Lower leg skin (tissue), 3 donors: Measurements from ENCODE around the gene TULP4.

ENCODE experiments used
- CTCF ChIP-seq, 3 donors: fragments of 450-650 bp; IDR thresholded peaks; one replicate each; pipeline ENCODE4 v1.5.1; 2016; ENCODE audit warnings: antibody characterized with exemption in 3 of 3, mild to moderate bottlenecking in 3 of 3, moderate library complexity in 2 of 3
- POLR2A ChIP-seq, 2 donors: fragments of 450-650 bp; IDR thresholded peaks; one replicate each; pipeline ENCODE4 v1.6.1; 2016 to 2017; ENCODE audit warnings: antibody characterized with exemption in 2 of 2, mild to moderate bottlenecking in 1 of 2, moderate library complexity in 1 of 2

DNA sequence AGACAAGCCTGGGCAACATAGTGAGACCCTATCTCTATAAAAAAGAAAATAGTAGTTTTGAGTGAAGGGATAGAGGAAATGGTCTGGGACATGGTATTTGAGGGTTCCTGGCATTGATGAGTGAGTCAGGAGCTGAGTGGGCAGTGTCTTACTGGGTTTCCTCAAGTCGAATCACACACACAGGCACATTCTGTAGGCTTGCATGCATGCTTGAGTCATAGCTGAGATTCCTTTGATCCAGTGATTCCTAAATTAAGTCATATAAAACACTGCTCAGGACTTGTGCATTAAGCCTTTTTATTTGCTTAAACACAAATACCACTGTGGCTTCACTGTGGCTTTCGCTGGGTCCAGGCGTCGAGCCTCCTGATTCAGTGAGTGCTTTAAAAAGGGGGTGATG, 175.8 kb downstream of the TULP4 start:
- TF ChIP-seq CTCF (IDR thresholded peaks at IDR 0.05) (no peak), POLR2A (IDR thresholded peaks at IDR 0.05) (no peak)
